ENCODE data around the gene SDC4. TPM values are rescaled to one million over a fixed set of nuclear protein-coding genes. Genes with fewer than 3 reads are reported as not detected.

SDC4 gene
- total RNA-seq, 1 experiment from 2014 or later = 100 TPM

GRCh38 chr20:45307076-45307640 lies 41.1 kb downstream of the SDC4 start:
- Histone ChIP-seq H3K9me2 (ENCODE audit: insufficient read depth) (no peaks in the 10 kb centered on the region), H4K20me1 (ENCODE audit: insufficient read depth) (no peaks in the 10 kb centered on the region), H2AFZ (ENCODE audit: low read depth, low read length, poor library complexity, severe bottlenecking) (no peak overlapping the region), H3K4me1 (ENCODE audit: control insufficient read depth in 1 of 2, insufficient read depth in 2 of 2, low read length in 2 of 2) (peaks cover 4 to 20% of the 10 kb centered on the region in 2 experiments; a peak in 3 of 4 replicates), H3K9ac (ENCODE audit: low read length) (no peak overlapping the region), H3K27me3 (ENCODE audit: insufficient read depth, low read length) (no peaks in the 10 kb centered on the region), H3K4me3 (replicated peaks in 1 of 2; ENCODE audit: low read depth in 1 of 2, low read length in 2 of 2) (no peak overlapping the region), H3K4me2 (ENCODE audit: low read length) (0 out of 2 replicates have a peak overlapping the region, but pooled peaks have one; percentile 67), H3K9me3 (ENCODE audit: control insufficient read depth in 1 of 2, insufficient read depth in 1 of 2, low read depth in 1 of 2, low read length in 2 of 2) (no peaks in the 10 kb centered on the region), H3K27ac (ENCODE audit: low read depth, low read length) (no peak overlapping the region), H3K79me2 (ENCODE audit: insufficient read depth, low read length) (no peaks in the 10 kb centered on the region), H3K36me3 (ENCODE audit: control insufficient read depth in 1 of 2, insufficient read depth in 2 of 2, low read length in 2 of 2) (no peaks in the 10 kb centered on the region)
- RAD21 ChIA-PET (ENCODE audit: low non-redundant PET in 1 of 2, low total read pairs in 2 of 2, uncharacterized antibody in 2 of 2, unreplicated experiment in 2 of 2) = no interaction called here
- BruUV-seq (replicated peaks) = no TSS peak
- DNase-seq (ENCODE audit: low read depth, low spot score) = no peak
- TF ChIP-seq FOSL1 (IDR thresholded peaks at IDR 0.05; ENCODE audit: low read depth) = no peak
- ATAC-seq = no peak
- intact Hi-C loops (cut with micrococcal nuclease) = no loop called here
- CTCF ChIA-PET = interaction anchor here (0.7 to 1.0 kb wide), 2 partner anchors 8 to 11 kb away, joined by 3 read pairs; no protein-coding TSS in a partner anchor
- POLR2A ChIA-PET = no interaction called here

DNA sequence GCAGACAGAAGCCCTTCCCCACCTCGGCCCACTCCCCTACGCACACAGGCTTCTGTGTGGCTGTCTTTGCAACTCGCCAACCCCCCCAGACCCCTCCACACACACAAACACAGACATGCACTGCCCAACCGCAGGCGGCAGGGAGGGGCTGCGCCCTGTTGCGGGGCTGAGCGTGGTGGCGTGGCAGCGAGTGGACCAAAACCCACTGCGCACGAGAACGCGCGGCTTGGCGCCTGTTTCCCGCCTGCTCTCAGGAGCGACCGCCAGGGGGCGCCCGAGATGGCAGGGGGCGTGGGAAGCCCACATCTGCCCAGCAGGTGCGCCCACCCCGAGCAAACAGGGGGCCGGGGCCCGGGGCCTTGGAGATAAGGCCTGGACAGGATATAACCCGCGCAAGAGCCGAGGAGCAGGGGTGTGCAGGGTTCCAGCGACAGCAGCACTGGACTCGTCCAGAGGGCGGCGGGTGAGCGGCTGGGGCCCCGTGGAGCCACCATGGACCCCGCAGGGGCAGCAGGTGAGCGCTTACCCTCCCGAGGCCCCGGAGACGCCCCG lies 41.7 kb downstream of the SDC4 start, which contains the start of gene RBPJL:
TSS of gene RBPJL (plus strand) at position 410 of the 552 bp plus-strand sequence. CDS start at position 493, 83 bp downstream.
- intact Hi-C loops (cut with micrococcal nuclease) = no loop called here
- CTCF ChIA-PET = interaction anchor here (0.7 to 1.0 kb wide), 2 partner anchors 9 to 12 kb away, joined by 3 read pairs; no protein-coding TSS in a partner anchor
- POLR2A ChIA-PET = no interaction called here
- TF ChIP-seq, protein P1, sequence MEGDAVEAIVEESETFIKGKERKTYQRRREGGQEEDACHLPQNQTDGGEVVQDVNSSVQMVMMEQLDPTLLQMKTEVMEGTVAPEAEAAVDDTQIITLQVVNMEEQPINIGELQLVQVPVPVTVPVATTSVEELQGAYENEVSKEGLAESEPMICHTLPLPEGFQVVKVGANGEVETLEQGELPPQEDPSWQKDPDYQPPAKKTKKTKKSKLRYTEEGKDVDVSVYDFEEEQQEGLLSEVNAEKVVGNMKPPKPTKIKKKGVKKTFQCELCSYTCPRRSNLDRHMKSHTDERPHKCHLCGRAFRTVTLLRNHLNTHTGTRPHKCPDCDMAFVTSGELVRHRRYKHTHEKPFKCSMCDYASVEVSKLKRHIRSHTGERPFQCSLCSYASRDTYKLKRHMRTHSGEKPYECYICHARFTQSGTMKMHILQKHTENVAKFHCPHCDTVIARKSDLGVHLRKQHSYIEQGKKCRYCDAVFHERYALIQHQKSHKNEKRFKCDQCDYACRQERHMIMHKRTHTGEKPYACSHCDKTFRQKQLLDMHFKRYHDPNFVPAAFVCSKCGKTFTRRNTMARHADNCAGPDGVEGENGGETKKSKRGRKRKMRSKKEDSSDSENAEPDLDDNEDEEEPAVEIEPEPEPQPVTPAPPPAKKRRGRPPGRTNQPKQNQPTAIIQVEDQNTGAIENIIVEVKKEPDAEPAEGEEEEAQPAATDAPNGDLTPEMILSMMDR (IDR thresholded peaks at IDR 0.05 in 2 of 3, conservative IDR thresholded peaks at IDR 0.05 in 1 of 3; ENCODE audit: borderline replicate concordance in 1 of 3, insufficient read depth in 1 of 3, low read depth in 2 of 3, low read length in 2 of 3) = peak; percentile 58 to 97 (median 96)
- TF ChIP-seq, protein P2, sequence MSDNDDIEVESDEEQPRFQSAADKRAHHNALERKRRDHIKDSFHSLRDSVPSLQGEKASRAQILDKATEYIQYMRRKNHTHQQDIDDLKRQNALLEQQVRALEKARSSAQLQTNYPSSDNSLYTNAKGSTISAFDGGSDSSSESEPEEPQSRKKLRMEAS (IDR thresholded peaks at IDR 0.05) = peak; percentile 60; the same call in 1 of the 2 replicates
- peak; percentile 30; the same call in 1 of the 2 replicates for TF ChIP-seq RAD21 (IDR thresholded peaks at IDR 0.05; ENCODE audit: low read depth)
- TF ChIP-seq, protein P3, sequence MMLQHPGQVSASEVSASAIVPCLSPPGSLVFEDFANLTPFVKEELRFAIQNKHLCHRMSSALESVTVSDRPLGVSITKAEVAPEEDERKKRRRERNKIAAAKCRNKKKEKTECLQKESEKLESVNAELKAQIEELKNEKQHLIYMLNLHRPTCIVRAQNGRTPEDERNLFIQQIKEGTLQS (IDR thresholded peaks at IDR 0.05) = no peak
- no peak within 1 kb of the TSS for H3K27ac ChIP-seq (ENCODE audit: low read depth, low read length)
- no peak within 1 kb of the TSS for H3K9ac ChIP-seq (ENCODE audit: low read length)
- H3K9me2 ChIP-seq (ENCODE audit: insufficient read depth) = no peaks in the 10 kb centered on the region
- H4K20me1 ChIP-seq (ENCODE audit: insufficient read depth) = no peaks in the 10 kb centered on the region
- DNase-seq (ENCODE audit: low read depth, low spot score) = no peak
- no peaks in the 10 kb centered on the region for H3K36me3 ChIP-seq (ENCODE audit: control insufficient read depth in 1 of 2, insufficient read depth in 2 of 2, low read length in 2 of 2)
- no peaks in the 10 kb centered on the region for H3K27me3 ChIP-seq (ENCODE audit: insufficient read depth, low read length)
- H3K79me2 ChIP-seq (ENCODE audit: insufficient read depth, low read length) = no peaks in the 10 kb centered on the region
- BruUV-seq (replicated peaks) = no TSS peak
- no peaks in the 10 kb centered on the region for H3K9me3 ChIP-seq (ENCODE audit: control insufficient read depth in 1 of 2, insufficient read depth in 1 of 2, low read depth in 1 of 2, low read length in 2 of 2)
- H2AFZ ChIP-seq (ENCODE audit: low read depth, low read length, poor library complexity, severe bottlenecking) = peak within 1 kb of the TSS; percentile 47
- no peak within 1 kb of the TSS for H3K4me3 ChIP-seq (replicated peaks in 1 of 2; ENCODE audit: low read depth in 1 of 2, low read length in 2 of 2)
- RAD21 ChIA-PET (ENCODE audit: low non-redundant PET in 1 of 2, low total read pairs in 2 of 2, uncharacterized antibody in 2 of 2, unreplicated experiment in 2 of 2) = no interaction called here
- H3K4me1 ChIP-seq (ENCODE audit: control insufficient read depth in 1 of 2, insufficient read depth in 2 of 2, low read length in 2 of 2) = peaks cover 4 to 15% of the 10 kb centered on the region in 2 experiments; a peak in 3 of 4 replicates
- ATAC-seq = peak; percentile 82
- peak within 1 kb of the TSS; percentile 67 for H3K4me2 ChIP-seq (ENCODE audit: low read length)

All from HCT116 (cell line).